Right atrium auricular region (tissue), 2 donors: ENCODE results near the gene PRSS56. TPM values are rescaled to one million over a fixed set of nuclear protein-coding genes. Genes with fewer than 3 reads are reported as not detected.

Experiments
- DNase-seq: peaks from one replicate; pipeline ENCODE4 v3.0.0-alpha.2; 2019; ENCODE audit warnings: low spot score
- H3K27ac ChIP-seq, 2 donors: fragments of 200-600 bp; sonication (generic); 1 replicate in 1 of 2; 2 replicates in 1 of 2; pipeline ENCODE4 v1.5.1; 2016 to 2019
- H3K27me3 ChIP-seq, 2 donors: fragments of 200-600 bp; sonication (generic); one replicate each; pipeline versions ENCODE4 v1.5.1 to v1.6.0; 2017 to 2019
- H3K36me3 ChIP-seq: fragments of 200-600 bp; sonication (generic); one replicate; pipeline ENCODE4 v1.5.1; 2016
- H3K4me1 ChIP-seq, 2 donors: fragments of 200-600 bp; sonication (generic); one replicate each; pipeline versions ENCODE4 v1.5.1 to v1.6.0; 2017 to 2019
- H3K4me3 ChIP-seq, 2 donors: fragments of 200-600 bp; sonication (generic); 1 replicate in 1 of 2; 2 replicates in 1 of 2; pipeline ENCODE4 v1.5.1; 2017 to 2019; ENCODE audit warnings: mild to moderate bottlenecking in 1 of 2, moderate library complexity in 1 of 2
- H3K9me3 ChIP-seq, 2 donors: fragments of 200-600 bp; sonication (generic); one replicate each; pipeline ENCODE4 v1.5.1; 2019
- CTCF ChIP-seq, 2 donors: fragments of 200-600 bp; sonication (generic); IDR thresholded peaks; one replicate each; pipeline ENCODE4 v1.5.1; 2019; ENCODE audit warnings: antibody characterized with exemption in 2 of 2
- total RNA-seq, 2 donors: library from RNA; depleted of rRNA; stranded (reverse); fragments of >200 nt; gene quantifications; one replicate each; pipeline ENCODE4 v1.1.0, GENCODE V29; 2016

The PRSS56 gene
- total RNA-seq, 2 donors from 2014 or later = 0.20 TPM; not detected in 1

- Histone ChIP-seq H3K4me3 (no peak overlapping the region), H3K27ac (no peak overlapping the region), H3K36me3 (no peaks in the 10 kb centered on the region), H3K9me3 (no peaks in the 10 kb centered on the region), H3K4me1 (no peaks in the 10 kb centered on the region), H3K27me3 (no peaks in the 10 kb centered on the region)
- DNase-seq = no peak
- no peak for TF ChIP-seq CTCF (IDR thresholded peaks at IDR 0.05)
Measured at GRCh38 chr2:232512602-232513001, 7.6 kb upstream of the PRSS56 start.

- H3K27ac ChIP-seq = no peak overlapping the region
- H3K4me1 ChIP-seq = no peaks in the 10 kb centered on the region
- H3K9me3 ChIP-seq = no peaks in the 10 kb centered on the region
- H3K27me3 ChIP-seq = no peaks in the 10 kb centered on the region
- no peaks in the 10 kb centered on the region for H3K36me3 ChIP-seq
- no peak overlapping the region for H3K4me3 ChIP-seq
- DNase-seq = no peak
- no peak for TF ChIP-seq CTCF (IDR thresholded peaks at IDR 0.05)
Measured at GRCh38 chr2:232513353-232513752, 6.8 kb upstream of the PRSS56 start.

GRCh38 chr2:232515639-232516038 lies 4.5 kb upstream of the PRSS56 start:
- no peaks in the 10 kb centered on the region for H3K36me3 ChIP-seq
- no peak for TF ChIP-seq CTCF (IDR thresholded peaks at IDR 0.05)
- no peak overlapping the region for H3K27ac ChIP-seq
- no peaks in the 10 kb centered on the region for H3K4me1 ChIP-seq
- H3K27me3 ChIP-seq = no peaks in the 10 kb centered on the region
- DNase-seq = no peak
- H3K4me3 ChIP-seq = no peak overlapping the region
- no peaks in the 10 kb centered on the region for H3K9me3 ChIP-seq

GRCh38 chr2:232516551-232516950 lies 3.6 kb upstream of the PRSS56 start:
- H3K27ac ChIP-seq = no peak overlapping the region
- H3K9me3 ChIP-seq = no peaks in the 10 kb centered on the region
- H3K36me3 ChIP-seq = no peaks in the 10 kb centered on the region
- H3K4me3 ChIP-seq = no peak overlapping the region
- DNase-seq = no peak
- H3K27me3 ChIP-seq = peaks cover 0 to 2% of the 10 kb centered on the region in 2 donors
- no peaks in the 10 kb centered on the region for H3K4me1 ChIP-seq
- no peak for TF ChIP-seq CTCF (IDR thresholded peaks at IDR 0.05)

GRCh38 chr2:232518844-232519243 lies 1.3 kb upstream of the PRSS56 start:
- no peak for TF ChIP-seq CTCF (IDR thresholded peaks at IDR 0.05)
- DNase-seq = no peak
- no peaks in the 10 kb centered on the region for H3K36me3 ChIP-seq
- H3K4me1 ChIP-seq = peaks cover 0 to 20% of the 10 kb centered on the region in 2 donors
- H3K9me3 ChIP-seq = no peaks in the 10 kb centered on the region
- no peak overlapping the region for H3K4me3 ChIP-seq
- H3K27ac ChIP-seq = no peak overlapping the region
- H3K27me3 ChIP-seq = peaks cover 0 to 20% of the 10 kb centered on the region in 2 donors

- DNase-seq = no peak
- no peaks in the 10 kb centered on the region for H3K36me3 ChIP-seq
- peaks cover 0 to 20% of the 10 kb centered on the region in 2 donors for H3K27me3 ChIP-seq
- H3K9me3 ChIP-seq = no peaks in the 10 kb centered on the region
- H3K4me3 ChIP-seq = no peak overlapping the region
- no peak for TF ChIP-seq CTCF (IDR thresholded peaks at IDR 0.05)
- H3K4me1 ChIP-seq = peaks cover 0 to 36% of the 10 kb centered on the region in 2 donors
- no peak overlapping the region for H3K27ac ChIP-seq
Measured at GRCh38 chr2:232520489-232520888, 301 bp downstream of the PRSS56 start.
